AG09309 (cell line): ENCODE data around the gene AGRN.

ENCODE experiments used
- DNase-seq: peaks from one replicate; pipeline ENCODE4 v3.0.0-alpha.2; 2010; ENCODE audit warnings: low read depth
- H3K4me3 ChIP-seq: 2 replicates; pipeline ENCODE4 v1.5.1; 2011; ENCODE audit warnings: mild to moderate bottlenecking, low read depth, low read length, moderate library complexity; ENCODE audit not compliant: control insufficient read depth
- TF ChIP-seq, protein P1 (sequence below): IDR thresholded peaks from 2 replicates; pipeline ENCODE4 v1.5.1; 2011; ENCODE audit warnings: mild to moderate bottlenecking, low read depth, low read length, inconsistent platforms; ENCODE audit not compliant: insufficient read depth, control insufficient read depth; ENCODE audit errors: missing control alignments

Gene AGRN

DNA sequence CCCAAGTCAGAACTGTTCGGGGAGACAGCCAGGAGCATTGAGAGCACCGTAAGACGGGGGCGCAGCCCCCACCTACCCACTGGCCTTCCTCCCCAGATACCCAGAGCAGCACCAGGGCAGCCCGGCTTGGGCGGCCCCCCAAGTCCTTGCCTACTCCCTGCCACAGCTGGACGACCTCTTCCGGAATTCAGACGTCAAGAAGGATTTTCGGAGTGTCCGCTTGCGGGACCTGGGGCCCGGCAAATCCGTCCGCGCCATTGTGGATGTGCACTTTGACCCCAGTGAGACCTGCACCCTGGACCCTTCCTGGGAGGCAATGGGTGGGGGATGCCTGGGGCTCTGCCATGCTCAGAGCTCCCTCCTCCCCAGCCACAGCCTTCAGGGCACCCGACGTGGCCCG is 27.5 kb downstream of the AGRN start:
- TF ChIP-seq, protein P1, sequence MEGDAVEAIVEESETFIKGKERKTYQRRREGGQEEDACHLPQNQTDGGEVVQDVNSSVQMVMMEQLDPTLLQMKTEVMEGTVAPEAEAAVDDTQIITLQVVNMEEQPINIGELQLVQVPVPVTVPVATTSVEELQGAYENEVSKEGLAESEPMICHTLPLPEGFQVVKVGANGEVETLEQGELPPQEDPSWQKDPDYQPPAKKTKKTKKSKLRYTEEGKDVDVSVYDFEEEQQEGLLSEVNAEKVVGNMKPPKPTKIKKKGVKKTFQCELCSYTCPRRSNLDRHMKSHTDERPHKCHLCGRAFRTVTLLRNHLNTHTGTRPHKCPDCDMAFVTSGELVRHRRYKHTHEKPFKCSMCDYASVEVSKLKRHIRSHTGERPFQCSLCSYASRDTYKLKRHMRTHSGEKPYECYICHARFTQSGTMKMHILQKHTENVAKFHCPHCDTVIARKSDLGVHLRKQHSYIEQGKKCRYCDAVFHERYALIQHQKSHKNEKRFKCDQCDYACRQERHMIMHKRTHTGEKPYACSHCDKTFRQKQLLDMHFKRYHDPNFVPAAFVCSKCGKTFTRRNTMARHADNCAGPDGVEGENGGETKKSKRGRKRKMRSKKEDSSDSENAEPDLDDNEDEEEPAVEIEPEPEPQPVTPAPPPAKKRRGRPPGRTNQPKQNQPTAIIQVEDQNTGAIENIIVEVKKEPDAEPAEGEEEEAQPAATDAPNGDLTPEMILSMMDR: no peak

DNA sequence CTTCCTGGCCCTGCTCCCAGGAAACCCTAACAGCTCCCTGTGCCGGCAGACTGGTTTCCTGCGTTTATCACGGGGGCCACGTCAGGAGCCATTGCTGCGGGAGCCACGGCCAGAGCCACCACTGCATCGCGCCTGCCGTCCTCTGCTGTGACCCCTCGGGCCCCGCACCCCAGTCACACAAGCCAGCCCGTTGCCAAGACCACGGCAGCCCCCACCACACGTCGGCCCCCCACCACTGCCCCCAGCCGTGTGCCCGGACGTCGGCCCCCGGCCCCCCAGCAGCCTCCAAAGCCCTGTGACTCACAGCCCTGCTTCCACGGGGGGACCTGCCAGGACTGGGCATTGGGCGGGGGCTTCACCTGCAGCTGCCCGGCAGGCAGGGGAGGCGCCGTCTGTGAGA is 28.0 kb downstream of the AGRN start:
- TF ChIP-seq, protein P1: no peak
- DNase-seq: no peak
- no peak overlapping the region for H3K4me3 ChIP-seq

More for the DNA sequence above, 27.5 kb downstream of the AGRN start:
- no peak overlapping the region for H3K4me3 ChIP-seq
- no peak for DNase-seq

DNA sequence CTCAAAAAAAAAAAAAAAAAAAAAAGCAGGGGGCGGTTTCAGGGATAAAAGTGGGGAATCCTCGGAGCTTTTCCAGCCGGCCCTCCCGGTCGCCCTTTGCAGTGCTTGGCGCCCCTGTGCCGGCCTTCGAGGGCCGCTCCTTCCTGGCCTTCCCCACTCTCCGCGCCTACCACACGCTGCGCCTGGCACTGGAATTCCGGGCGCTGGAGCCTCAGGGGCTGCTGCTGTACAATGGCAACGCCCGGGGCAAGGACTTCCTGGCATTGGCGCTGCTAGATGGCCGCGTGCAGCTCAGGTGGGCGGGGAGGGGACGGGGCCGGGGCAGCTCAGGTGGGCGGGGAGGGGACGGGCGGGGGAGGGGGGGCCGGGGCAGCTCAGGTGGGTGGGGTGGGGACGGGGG is 28.8 kb downstream of the AGRN start:
- TF ChIP-seq, protein P1: no peak
- H3K4me3 ChIP-seq: no peak overlapping the region
- no peak for DNase-seq

DNA sequence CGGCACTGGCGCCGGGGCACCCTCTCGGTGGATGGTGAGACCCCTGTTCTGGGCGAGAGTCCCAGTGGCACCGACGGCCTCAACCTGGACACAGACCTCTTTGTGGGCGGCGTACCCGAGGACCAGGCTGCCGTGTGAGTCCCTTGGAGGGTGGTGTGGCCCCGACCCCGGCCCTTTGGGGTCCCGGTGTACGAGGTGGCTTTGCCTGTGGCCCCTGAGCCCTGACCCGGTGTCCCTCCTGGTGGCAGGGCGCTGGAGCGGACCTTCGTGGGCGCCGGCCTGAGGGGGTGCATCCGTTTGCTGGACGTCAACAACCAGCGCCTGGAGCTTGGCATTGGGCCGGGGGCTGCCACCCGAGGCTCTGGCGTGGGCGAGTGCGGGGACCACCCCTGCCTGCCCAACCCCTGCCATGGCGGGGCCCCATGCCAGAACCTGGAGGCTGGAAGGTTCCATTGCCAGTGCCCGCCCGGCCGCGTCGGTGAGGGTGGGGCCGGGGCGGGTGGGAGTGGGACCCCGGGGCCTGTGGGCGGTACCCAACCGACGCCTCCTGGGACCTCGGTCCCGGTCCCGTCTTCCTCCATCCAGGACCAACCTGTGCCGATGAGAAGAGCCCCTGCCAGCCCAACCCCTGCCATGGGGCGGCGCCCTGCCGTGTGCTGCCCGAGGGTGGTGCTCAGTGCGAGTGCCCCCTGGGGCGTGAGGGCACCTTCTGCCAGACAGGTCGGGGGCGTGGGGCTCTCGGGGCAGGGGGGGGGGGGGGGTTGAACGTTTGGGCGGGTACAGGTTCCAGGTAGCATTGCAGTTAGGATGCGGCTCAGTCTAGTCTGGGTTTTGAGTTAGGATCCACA is 29.6 kb downstream of the AGRN start:
- DNase-seq: no peak
- TF ChIP-seq, protein P1: no peak
- H3K4me3 ChIP-seq: no peak overlapping the region

DNA sequence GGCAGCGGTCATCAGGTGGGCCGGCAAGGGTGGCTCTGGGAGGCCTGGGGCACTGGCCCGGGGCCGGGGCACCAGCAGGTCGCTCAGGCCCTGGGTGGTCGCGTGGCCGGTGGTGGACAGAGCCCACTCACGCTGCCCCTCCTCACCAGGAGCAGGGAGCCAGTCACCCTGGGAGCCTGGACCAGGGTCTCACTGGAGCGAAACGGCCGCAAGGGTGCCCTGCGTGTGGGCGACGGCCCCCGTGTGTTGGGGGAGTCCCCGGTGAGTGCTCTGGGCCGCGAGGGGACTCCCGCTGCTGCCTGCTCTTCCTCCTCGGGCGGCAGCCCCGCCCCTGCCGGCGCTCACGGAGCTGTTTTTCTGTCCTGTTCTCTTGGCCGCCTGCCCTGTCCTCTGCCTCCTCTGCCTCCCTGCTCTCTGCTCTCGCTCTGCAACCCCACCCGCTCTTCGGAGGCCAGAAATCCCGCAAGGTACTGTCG is 30.7 kb downstream of the AGRN start:
- no peak for DNase-seq
- no peak overlapping the region for H3K4me3 ChIP-seq
- TF ChIP-seq, protein P1: no peak

DNA sequence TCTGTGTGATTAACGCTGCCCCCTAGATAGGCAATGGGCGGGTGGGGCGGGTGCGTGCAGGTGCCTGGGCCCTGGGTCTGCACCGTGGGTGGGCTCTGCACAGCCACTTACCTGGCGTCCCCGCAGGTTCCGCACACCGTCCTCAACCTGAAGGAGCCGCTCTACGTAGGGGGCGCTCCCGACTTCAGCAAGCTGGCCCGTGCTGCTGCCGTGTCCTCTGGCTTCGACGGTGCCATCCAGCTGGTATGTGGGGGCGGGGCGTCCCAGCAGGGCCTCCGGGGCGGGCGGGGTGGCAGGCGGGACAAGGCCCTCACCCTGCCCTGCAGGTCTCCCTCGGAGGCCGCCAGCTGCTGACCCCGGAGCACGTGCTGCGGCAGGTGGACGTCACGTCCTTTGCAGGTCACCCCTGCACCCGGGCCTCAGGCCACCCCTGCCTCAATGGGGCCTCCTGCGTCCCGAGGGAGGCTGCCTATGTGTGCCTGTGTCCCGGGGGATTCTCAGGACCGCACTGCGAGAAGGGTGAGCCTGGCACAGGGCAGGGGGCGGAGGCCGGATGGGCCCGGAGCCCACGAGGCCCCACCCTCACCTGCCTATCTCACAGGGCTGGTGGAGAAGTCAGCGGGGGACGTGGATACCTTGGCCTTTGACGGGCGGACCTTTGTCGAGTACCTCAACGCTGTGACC is 31.3 kb downstream of the AGRN start:
- no peak overlapping the region for H3K4me3 ChIP-seq
- no peak for DNase-seq
- TF ChIP-seq, protein P1: no peak
